Upper lobe of right lung (tissue), 1 donor: ENCODE data around the gene CYP21A2. TPM values are rescaled to one million over a fixed set of nuclear protein-coding genes. Genes with fewer than 3 reads are reported as not detected.
"Not testable (repeated sequence)": the region's sequence is repeated elsewhere in the genome, so short reads cannot be mapped to it uniquely, and the experiment has no call there.

Experiments used
- ATAC-seq: fragments of 200-7000 bp; cut with Tn5 transposase; one replicate; pipeline ENCODE4 v1.9.1; 2020; ENCODE audit warnings: mild to moderate bottlenecking, moderate library complexity
- DNase-seq: peaks from one replicate; pipeline ENCODE4 v3.0.0-alpha.2; 2020
- H3K27ac ChIP-seq: fragments of 200-600 bp; one replicate; pipeline ENCODE4 v1.8.0; 2022
- H3K27me3 ChIP-seq: fragments of 200-600 bp; one replicate; pipeline ENCODE4 v1.8.0; 2022; ENCODE audit warnings: mild to moderate bottlenecking
- H3K36me3 ChIP-seq: fragments of 200-600 bp; one replicate; pipeline ENCODE4 v1.8.0; 2022
- H3K4me1 ChIP-seq: fragments of 200-600 bp; one replicate; pipeline ENCODE4 v1.8.0; 2022
- H3K4me3 ChIP-seq: fragments of 200-600 bp; one replicate; pipeline ENCODE4 v1.8.0; 2022; ENCODE audit warnings: mild to moderate bottlenecking
- H3K9me3 ChIP-seq: fragments of 200-600 bp; one replicate; pipeline ENCODE4 v1.8.0; 2022
- intact Hi-C: fragments of 100-400 bp; cut with DNase I; formaldehyde crosslinking; loops from one replicate; pipeline ENCODE4 v1.11.0; 2022
- long read RNA-seq: library from polyadenylated mRNA; unstranded; transcript quantifications from one replicate; pipeline ENCODE4 v2.0.0, GENCODE V29; 2021
- total RNA-seq: library from RNA; stranded (reverse); fragmentation: NEBNext Ultra II Directional; extraction: Animal tissue kit (Norgen Biotek cat#: 25700); gene quantifications from one replicate; pipeline ENCODE4 v1.2.1, GENCODE V29; 2021
- donor health status: DM: no; HTN: yes; CAD: no; lungs with severe emphysema.

Gene CYP21A2
- total RNA-seq = 0.61 TPM
- long read RNA-seq = 0 reads

GRCh38 chr6:32037598-32038524, at the start of gene CYP21A2:
CYP21A2 (plus strand) TSS chr6:32038415; CDS start chr6:32038423, 8 bp downstream.
- H3K27me3 ChIP-seq, H3K9me3 ChIP-seq, H3K4me3 ChIP-seq, intact Hi-C loops, DNase-seq, H3K4me1 ChIP-seq, H3K36me3 ChIP-seq, H3K27ac ChIP-seq: not testable (repeated sequence)
- peak; percentile 47 for ATAC-seq

DNA sequence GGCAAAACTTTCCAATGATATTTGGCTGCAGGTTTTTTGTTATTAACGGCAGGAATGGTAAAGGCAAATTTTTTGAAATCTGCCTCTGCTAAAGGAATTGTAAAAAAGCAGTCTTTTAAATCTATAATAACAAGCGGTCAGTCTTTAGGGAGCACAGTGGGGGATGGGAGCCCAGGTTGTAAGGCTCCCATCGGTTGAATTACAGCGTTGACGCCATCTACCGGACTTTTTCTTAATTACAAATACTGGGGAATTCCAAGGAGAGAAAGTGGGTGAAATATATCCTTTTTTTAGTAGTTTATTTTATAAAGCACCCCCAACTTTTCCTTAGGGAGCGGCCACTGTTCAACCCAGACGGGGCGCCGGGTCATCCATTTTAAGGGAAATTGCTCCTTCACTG, 48.9 kb upstream of the CYP21A2 start:
- H3K4me3 ChIP-seq, intact Hi-C loops: not testable (repeated sequence)
- peak; percentile 60 for ATAC-seq

DNA sequence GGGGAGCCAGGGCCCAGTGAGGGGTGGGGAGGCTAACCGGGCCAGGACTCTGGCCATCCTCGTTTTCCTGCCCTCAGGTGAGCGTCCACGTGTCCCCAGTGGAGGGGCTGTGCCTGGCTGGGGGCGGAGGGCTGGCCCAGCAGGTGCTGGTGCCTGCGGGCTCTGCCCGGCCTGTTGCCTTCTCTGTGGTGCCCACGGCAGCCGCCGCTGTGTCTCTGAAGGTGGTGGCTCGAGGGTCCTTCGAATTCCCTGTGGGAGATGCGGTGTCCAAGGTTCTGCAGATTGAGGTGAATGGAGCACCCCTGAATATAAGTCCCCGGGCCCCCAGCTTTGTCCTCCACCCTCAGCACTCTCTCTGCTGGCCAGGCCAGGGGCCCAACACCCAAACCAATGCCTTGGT, 43.8 kb upstream of the CYP21A2 start:
- intact Hi-C loops, ATAC-seq, H3K4me3 ChIP-seq, H3K4me1 ChIP-seq, H3K27me3 ChIP-seq, H3K9me3 ChIP-seq, H3K27ac ChIP-seq, H3K36me3 ChIP-seq: not testable (repeated sequence)
- peak; percentile 45 for DNase-seq

More for the DNA sequence above, 48.9 kb upstream of the CYP21A2 start:
- not testable (repeated sequence) for H3K27ac ChIP-seq, H3K9me3 ChIP-seq, H3K4me1 ChIP-seq, DNase-seq, H3K27me3 ChIP-seq, H3K36me3 ChIP-seq

GRCh38 chr6:31996385-31996784, 41.8 kb upstream of the CYP21A2 start:
- intact Hi-C loops, H3K9me3 ChIP-seq, H3K36me3 ChIP-seq, H3K4me1 ChIP-seq, ATAC-seq, H3K27me3 ChIP-seq, H3K27ac ChIP-seq, H3K4me3 ChIP-seq: not testable (repeated sequence)
- peak; percentile 44 for DNase-seq

DNA sequence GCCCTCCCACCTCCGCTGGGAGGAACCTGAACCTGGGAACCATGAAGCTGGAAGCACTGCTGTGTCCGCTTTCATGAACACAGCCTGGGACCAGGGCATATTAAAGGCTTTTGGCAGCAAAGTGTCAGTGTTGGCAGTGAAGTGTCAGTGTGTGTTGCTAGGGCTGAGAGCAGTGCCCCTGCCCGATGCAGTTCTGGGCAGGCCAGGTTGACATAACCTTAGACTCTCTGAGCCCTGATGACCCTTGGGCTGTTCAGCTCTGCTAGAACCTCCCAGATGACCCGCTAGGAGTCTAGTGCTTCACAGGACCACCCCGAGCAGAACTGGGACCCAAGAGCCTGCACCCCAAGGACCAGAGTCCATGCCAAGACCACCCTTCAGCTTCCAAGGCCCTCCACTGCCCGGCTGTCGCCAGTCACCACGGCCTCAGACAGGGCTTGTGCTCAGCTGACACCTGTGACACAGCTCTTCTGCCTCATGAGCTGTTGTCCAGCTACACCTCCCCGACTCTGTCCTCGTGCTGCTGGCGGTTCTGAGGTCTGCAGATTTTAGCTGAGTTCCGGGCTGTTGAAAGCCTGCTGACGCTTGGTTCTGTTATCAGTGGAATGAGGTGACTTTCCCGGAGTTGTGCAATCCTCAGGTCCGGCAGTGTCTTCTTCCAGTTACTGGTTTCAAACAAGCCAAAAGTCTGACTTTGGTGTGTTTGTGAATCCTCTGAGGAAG, 35.5 kb upstream of the CYP21A2 start:
- H3K9me3 ChIP-seq, ATAC-seq, intact Hi-C loops, H3K27ac ChIP-seq, H3K27me3 ChIP-seq, H3K4me3 ChIP-seq, H3K4me1 ChIP-seq, H3K36me3 ChIP-seq, DNase-seq: not testable (repeated sequence)

DNA sequence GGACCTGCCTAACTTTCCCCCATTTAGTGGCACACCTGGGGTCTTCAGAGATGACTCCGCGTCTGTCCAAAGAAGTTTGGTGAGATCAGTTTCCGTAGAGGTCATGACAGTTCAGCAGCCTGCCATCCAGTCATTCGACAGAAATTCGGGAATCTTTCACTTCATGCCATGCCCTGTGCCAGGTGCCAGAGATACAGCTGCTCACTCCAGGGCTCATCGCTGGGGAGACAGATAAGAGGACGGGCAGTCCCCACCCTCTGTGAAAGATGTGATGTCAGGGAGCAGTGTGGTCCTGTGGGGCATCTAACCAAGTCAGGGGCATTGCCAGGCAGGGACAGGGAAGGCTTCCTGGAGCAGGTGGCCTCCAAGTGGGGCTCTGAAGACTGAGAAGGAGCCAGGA, 34.9 kb upstream of the CYP21A2 start:
- ATAC-seq, H3K4me1 ChIP-seq, intact Hi-C loops, DNase-seq, H3K27me3 ChIP-seq, H3K27ac ChIP-seq, H3K4me3 ChIP-seq, H3K36me3 ChIP-seq, H3K9me3 ChIP-seq: not testable (repeated sequence)

- H3K27ac ChIP-seq, H3K9me3 ChIP-seq, ATAC-seq, H3K36me3 ChIP-seq, H3K27me3 ChIP-seq, H3K4me1 ChIP-seq, intact Hi-C loops, H3K4me3 ChIP-seq: not testable (repeated sequence)
- DNase-seq = peak; percentile 21
Observed at GRCh38 chr6:32004393-32004792, 33.8 kb upstream of the CYP21A2 start.

DNA sequence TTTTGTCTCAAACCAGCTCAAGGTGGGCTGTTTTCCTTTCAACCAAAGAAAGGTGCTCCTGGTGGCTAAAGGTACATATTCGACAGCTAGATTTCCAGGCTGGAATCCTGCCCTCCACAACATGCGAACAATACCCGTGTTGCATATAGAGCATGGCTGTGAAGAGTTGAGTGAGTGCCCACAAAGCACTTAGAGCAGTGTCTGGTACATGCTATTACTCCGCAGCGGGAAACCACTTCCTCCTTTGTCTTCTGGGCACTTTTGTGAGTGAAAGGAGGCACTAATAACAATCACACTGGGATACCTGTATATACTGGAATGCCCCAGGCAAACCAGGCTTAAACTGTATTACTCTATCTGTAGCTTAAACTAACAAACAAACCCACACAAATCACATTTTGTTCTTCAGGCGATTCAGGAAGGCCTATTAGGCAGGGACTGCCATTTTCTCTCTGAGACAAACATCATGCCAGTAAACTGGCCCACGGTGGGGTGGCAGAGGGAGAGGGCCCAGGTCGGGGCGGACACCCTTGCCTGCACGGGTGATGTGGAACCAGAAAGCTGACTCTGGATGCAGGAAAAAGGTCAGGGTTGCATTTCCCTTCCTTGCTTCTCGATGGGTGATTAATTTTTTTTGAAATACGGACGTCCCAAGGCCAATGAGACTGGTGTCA, 33.2 kb upstream of the CYP21A2 start:
- H3K27me3 ChIP-seq, H3K4me3 ChIP-seq, H3K4me1 ChIP-seq, H3K9me3 ChIP-seq, intact Hi-C loops, H3K27ac ChIP-seq, H3K36me3 ChIP-seq: not testable (repeated sequence)
- ATAC-seq (peak; percentile 45), DNase-seq (peak; percentile 52)

DNA sequence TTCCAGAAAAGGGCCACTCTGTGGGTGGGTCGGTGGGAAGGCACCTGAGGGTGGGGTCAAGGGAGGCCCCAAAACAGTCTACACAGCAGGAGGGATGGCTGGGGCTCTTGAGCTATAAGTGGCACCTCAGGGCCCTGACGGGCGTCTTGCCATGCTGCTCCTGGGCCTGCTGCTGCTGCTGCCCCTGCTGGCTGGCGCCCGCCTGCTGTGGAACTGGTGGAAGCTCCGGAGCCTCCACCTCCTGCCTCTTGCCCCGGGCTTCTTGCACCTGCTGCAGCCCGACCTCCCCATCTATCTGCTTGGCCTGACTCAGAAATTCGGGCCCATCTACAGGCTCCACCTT, 32.7 kb upstream of the CYP21A2 start:
- intact Hi-C loops, H3K4me1 ChIP-seq, H3K27ac ChIP-seq, H3K27me3 ChIP-seq, H3K9me3 ChIP-seq, H3K4me3 ChIP-seq, H3K36me3 ChIP-seq: not testable (repeated sequence)
- peak; percentile 68 for DNase-seq
- peak; percentile 5 for ATAC-seq

GRCh38 chr6:32005991-32006529, 32.2 kb upstream of the CYP21A2 start:
- peak; percentile 49 for DNase-seq
- ATAC-seq, H3K27me3 ChIP-seq, H3K9me3 ChIP-seq, H3K4me1 ChIP-seq, H3K4me3 ChIP-seq, intact Hi-C loops, H3K36me3 ChIP-seq, H3K27ac ChIP-seq: not testable (repeated sequence)

DNA sequence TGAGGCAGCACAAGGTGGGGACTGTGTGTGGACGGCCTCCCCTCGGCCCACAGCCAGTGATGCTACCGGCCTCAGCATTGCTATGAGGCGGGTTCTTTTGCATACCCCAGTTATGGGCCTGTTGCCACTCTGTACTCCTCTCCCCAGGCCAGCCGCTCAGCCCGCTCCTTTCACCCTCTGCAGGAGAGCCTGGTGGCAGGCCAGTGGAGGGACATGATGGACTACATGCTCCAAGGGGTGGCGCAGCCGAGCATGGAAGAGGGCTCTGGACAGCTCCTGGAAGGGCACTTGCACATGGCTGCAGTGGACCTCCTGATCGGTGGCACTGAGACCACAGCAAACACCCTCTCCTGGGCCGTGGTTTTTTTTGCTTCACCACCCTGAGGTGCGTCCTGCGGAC, 31.1 kb upstream of the CYP21A2 start:
- intact Hi-C loops, H3K27me3 ChIP-seq, ATAC-seq, H3K4me1 ChIP-seq, H3K9me3 ChIP-seq, H3K4me3 ChIP-seq, H3K36me3 ChIP-seq, H3K27ac ChIP-seq: not testable (repeated sequence)
- peak; percentile 44 for DNase-seq

- H3K4me3 ChIP-seq, H3K27ac ChIP-seq, H3K4me1 ChIP-seq, intact Hi-C loops, H3K36me3 ChIP-seq, H3K9me3 ChIP-seq, H3K27me3 ChIP-seq, ATAC-seq: not testable (repeated sequence)
- DNase-seq = peak; percentile 31
Observed at GRCh38 chr6:32008037-32008436, 30.2 kb upstream of the CYP21A2 start.

DNA sequence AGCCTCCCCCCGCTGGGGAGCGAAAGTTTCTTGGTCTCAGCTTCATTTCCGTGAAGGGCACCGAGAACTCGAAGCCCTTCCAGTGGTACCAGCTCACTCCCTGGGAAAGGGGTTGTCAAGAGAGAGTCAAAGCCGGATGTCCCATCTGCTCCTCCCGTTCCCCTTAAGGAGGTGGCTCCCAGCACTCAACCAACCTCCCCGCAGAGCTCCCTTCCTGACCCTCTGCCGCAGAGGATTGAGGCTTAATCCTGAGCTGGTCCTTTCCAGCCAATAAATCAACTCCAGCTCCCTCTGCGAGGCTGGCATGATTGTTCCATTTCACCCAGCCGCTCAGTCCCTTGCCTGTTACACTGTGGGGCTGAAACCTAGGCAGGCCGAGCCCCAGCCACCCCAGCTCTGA, 29.6 kb upstream of the CYP21A2 start:
- H3K27me3 ChIP-seq, H3K36me3 ChIP-seq, H3K27ac ChIP-seq, H3K9me3 ChIP-seq, ATAC-seq, H3K4me1 ChIP-seq, intact Hi-C loops, H3K4me3 ChIP-seq: not testable (repeated sequence)
- DNase-seq = peak; percentile 46

DNA sequence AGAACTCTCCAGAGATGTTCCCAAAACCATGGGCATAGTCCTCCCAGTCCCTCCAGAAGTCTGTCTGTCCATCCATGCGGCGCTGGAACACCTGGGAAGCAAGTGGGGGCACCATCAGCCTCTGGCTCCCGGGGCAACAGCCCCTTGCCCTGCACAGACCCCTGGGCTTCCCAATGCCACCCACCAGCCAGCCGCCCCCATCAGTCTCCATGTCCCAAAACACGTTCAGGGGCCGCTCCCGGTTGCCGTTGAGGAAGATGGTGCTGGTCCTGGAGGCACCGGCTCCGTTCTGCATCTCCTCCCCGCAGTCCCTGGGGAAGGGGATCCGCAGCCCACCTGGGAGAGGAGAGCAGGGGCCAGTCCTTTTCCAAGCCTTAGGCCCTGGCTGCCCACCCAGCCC, 28.7 kb upstream of the CYP21A2 start:
- H3K27ac ChIP-seq, H3K9me3 ChIP-seq, ATAC-seq, H3K4me1 ChIP-seq, H3K27me3 ChIP-seq, H3K4me3 ChIP-seq, intact Hi-C loops, H3K36me3 ChIP-seq: not testable (repeated sequence)
- peak; percentile 23 for DNase-seq
